Transverse colon (tissue), 4 donors: ENCODE data around the gene SPATA17. TPM values are rescaled to one million over a fixed set of nuclear protein-coding genes. Genes with fewer than 3 reads are reported as not detected.

ENCODE experiments used
- DNase-seq: peaks from one replicate; pipeline ENCODE4 v3.0.0-alpha.2; 2019
- H3K27ac ChIP-seq, 4 donors: fragments of 200-600 bp; sonication (generic); 2 replicates each; pipeline ENCODE4 v1.5.1; 2016 to 2018; ENCODE audit warnings: inconsistent platforms in 4 of 4
- H3K27me3 ChIP-seq: fragments of 200-600 bp; sonication (generic); 2 replicates; pipeline ENCODE4 v1.5.1; 2017; ENCODE audit warnings: inconsistent platforms
- H3K36me3 ChIP-seq, 4 donors: fragments of 200-600 bp; sonication (generic); 2 replicates each; pipeline ENCODE4 v1.5.1; 2017 to 2019; ENCODE audit warnings: inconsistent platforms in 4 of 4
- H3K4me1 ChIP-seq, 4 donors: fragments of 200-600 bp; sonication (generic); 2 replicates each; pipeline ENCODE4 v1.5.1; 2017 to 2020; ENCODE audit warnings: inconsistent platforms in 4 of 4
- H3K4me3 ChIP-seq, 4 donors: fragments of 200-600 bp; sonication (generic); 1 replicate in 1 of 4; 2 replicates in 3 of 4; pipeline versions ENCODE4 v1.5.1 to v1.6.1; 2017 to 2019; ENCODE audit warnings: inconsistent platforms in 4 of 4
- H3K9me3 ChIP-seq, 2 donors: fragments of 200-600 bp; sonication (generic); 2 replicates each; pipeline ENCODE4 v1.5.1; 2017 to 2019; ENCODE audit warnings: inconsistent platforms in 2 of 2
- CTCF ChIP-seq, 5 experiments: fragments of 200-600 bp in 3 of 5; fragments of 450-650 bp in 2 of 5; sonication (generic) in 3 of 5; IDR thresholded peaks; 1 replicate in 2 of 5; 2 replicates in 3 of 5; pipeline ENCODE4 v1.5.1; 2016 to 2017; ENCODE audit warnings: antibody characterized with exemption in 5 of 5, inconsistent platforms in 3 of 5, mild to moderate bottlenecking in 2 of 5, moderate library complexity in 1 of 5
- EP300 ChIP-seq: sonication (generic); formaldehyde crosslinking; IDR thresholded peaks from one replicate; pipeline ENCODE4 v1.6.1; 2017; ENCODE audit warnings: antibody characterized with exemption, low read depth
- POLR2A ChIP-seq: fragments of 450-650 bp; IDR thresholded peaks from one replicate; pipeline ENCODE4 v1.6.1; 2016; ENCODE audit warnings: antibody characterized with exemption, mild to moderate bottlenecking, moderate library complexity
- POLR2AphosphoS5 ChIP-seq, 3 donors: sonication (generic); formaldehyde crosslinking; IDR thresholded peaks; one replicate each; pipeline ENCODE4 v1.6.1; 2016; ENCODE audit warnings: antibody characterized with exemption in 3 of 3
- WGBS, 2 donors: methylation state at CpG; one replicate each; pipeline ENCODE4 v1.1.5; 2018; ENCODE audit warnings: low coverage in 1 of 2; 5-methylcytosine and 5-hydroxymethylcytosine counted together
- in situ Hi-C, 4 donors: fragments of 200-750 bp; cut with MboI; loops; one replicate each; pipeline versions ENCODE4 v1.15.0 to v1.15.1; 2017; ENCODE audit warnings: low sequenced_read_pairs in 3 of 4, low pct_ligation_motif_present in 1 of 4, low pct_unique_long_range_greater_than_20kb in 1 of 4
- intact Hi-C: fragments of 100-400 bp; cut with DNase I; formaldehyde crosslinking; loops from one replicate; pipeline ENCODE4 v1.15.1; 2023; ENCODE audit warnings: low total_unique reads
- total RNA-seq, 4 donors: library from RNA; depleted of rRNA; stranded (reverse); fragments of >200 nt; gene quantifications; one replicate each; pipeline ENCODE4 v1.1.0, GENCODE V29; 2016

The SPATA17 gene
- total RNA-seq, 4 donors from 2014 or later: under 0.01 TPM; not detected in 2

GRCh38 chr1:217770918-217771317 is 139.8 kb downstream of the SPATA17 start:
- intact Hi-C loops (no loop called here), in situ Hi-C loops (no loop called here)
- DNase-seq: no peak
- H3K27ac ChIP-seq: no peak overlapping the region
- H3K27me3 ChIP-seq: no peaks in the 10 kb centered on the region
- 79% methylated on average over 3 of the region's 3 CpGs; no CpG with 5 or more reads in 1 of the 2 donors for WGBS, 2 donors
- H3K9me3 ChIP-seq: no peaks in the 10 kb centered on the region
- H3K36me3 ChIP-seq: no peaks in the 10 kb centered on the region
- H3K4me1 ChIP-seq: no peaks in the 10 kb centered on the region
- H3K4me3 ChIP-seq: no peak overlapping the region
- TF ChIP-seq CTCF (IDR thresholded peaks at IDR 0.05) (no peak), POLR2A (no peak), EP300 (no peak), POLR2AphosphoS5 (IDR thresholded peaks at IDR 0.05) (no peak)

- TF ChIP-seq CTCF (IDR thresholded peaks at IDR 0.05): no peak
- TF ChIP-seq POLR2AphosphoS5 (IDR thresholded peaks at IDR 0.05): no peak
- no peak for TF ChIP-seq POLR2A
- TF ChIP-seq EP300: no peak
- WGBS, 2 donors: 83 to 97% methylated on average over 3 to 5 of the region's 5 CpGs
- intact Hi-C loops (no loop called here), in situ Hi-C loops (no loop called here)
- no peak overlapping the region for H3K27ac ChIP-seq
- H3K4me1 ChIP-seq: no peaks in the 10 kb centered on the region
- no peaks in the 10 kb centered on the region for H3K9me3 ChIP-seq
- H3K4me3 ChIP-seq: no peak overlapping the region
- no peaks in the 10 kb centered on the region for H3K27me3 ChIP-seq
- DNase-seq: no peak
- no peaks in the 10 kb centered on the region for H3K36me3 ChIP-seq
Observed at GRCh38 chr1:217776693-217777092, 145.5 kb downstream of the SPATA17 start.

- H3K4me3 ChIP-seq: no peak overlapping the region
- no peak for TF ChIP-seq EP300
- TF ChIP-seq POLR2AphosphoS5 (IDR thresholded peaks at IDR 0.05): no peak
- no peak for TF ChIP-seq CTCF (IDR thresholded peaks at IDR 0.05)
- H3K36me3 ChIP-seq: no peaks in the 10 kb centered on the region
- DNase-seq: no peak
- intact Hi-C loops: no loop called here
- no peak overlapping the region for H3K27ac ChIP-seq
- H3K9me3 ChIP-seq: no peaks in the 10 kb centered on the region
- 72 to 73% methylated on average over 4 of the region's 4 CpGs for WGBS, 2 donors
- no peaks in the 10 kb centered on the region for H3K4me1 ChIP-seq
- no peaks in the 10 kb centered on the region for H3K27me3 ChIP-seq
- in situ Hi-C loops: no loop called here
Observed at GRCh38 chr1:217781056-217781455, 149.9 kb downstream of the SPATA17 start.

- Histone ChIP-seq H3K4me1 (no peaks in the 10 kb centered on the region), H3K27me3 (no peaks in the 10 kb centered on the region), H3K4me3 (no peak overlapping the region), H3K9me3 (no peaks in the 10 kb centered on the region), H3K27ac (no peak overlapping the region), H3K36me3 (no peaks in the 10 kb centered on the region)
- TF ChIP-seq POLR2A (no peak), POLR2AphosphoS5 (IDR thresholded peaks at IDR 0.05) (no peak), CTCF (IDR thresholded peaks at IDR 0.05) (no peak), EP300 (no peak)
- 91 to 94% methylated on average over 2 of the region's 2 CpGs for WGBS, 2 donors
- in situ Hi-C loops: no loop called here
- DNase-seq: no peak
- intact Hi-C loops: no loop called here
Observed at GRCh38 chr1:217791091-217791490, 159.9 kb downstream of the SPATA17 start.
